ENCODE results near the gene MAPK1.
A peak's percentile ranks its signal among the peaks of the same experiment; 100 is the strongest.
"Not testable (repeated sequence)": the region's sequence is repeated elsewhere in the genome, so short reads cannot be mapped to it uniquely, and the experiment has no call there.

MAPK1 gene

GRCh38 chr22:21881841-21882753 is 14.7 kb upstream of the MAPK1 start:
- no peak for DNase-seq (ENCODE audit: low spot score)

DNA sequence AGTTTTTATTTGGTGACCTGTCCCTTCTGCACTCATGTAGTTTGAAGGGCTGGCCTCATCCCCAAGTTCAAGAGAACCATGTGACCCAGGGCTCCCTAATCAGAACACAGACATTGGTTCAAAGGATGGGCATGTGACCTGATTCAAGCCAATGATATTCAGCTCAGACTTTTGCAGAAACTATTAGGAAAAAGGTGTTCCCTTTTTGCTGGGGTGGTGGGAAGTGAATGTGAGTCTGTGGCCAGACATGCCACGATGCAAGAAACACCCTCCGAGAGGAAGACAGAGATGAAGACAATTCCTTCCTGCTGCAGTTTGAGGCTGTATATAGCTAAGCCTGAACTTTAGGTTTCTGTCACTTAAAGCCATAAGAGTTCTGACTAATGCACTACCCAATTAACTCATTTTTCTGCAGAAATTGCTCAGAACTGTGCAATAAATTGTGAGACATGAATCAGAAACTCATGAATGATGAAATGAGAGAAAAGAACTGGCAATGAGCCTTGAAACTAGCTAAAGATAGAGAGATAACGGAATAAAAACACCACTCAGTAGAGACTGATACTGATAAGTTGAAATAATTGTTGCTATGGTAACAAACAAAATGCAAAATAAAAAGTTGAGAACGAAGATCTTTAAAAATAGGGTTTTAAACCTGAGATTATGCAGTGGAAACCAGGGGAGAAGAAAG is 9.2 kb upstream of the MAPK1 start:
- no peak for DNase-seq (ENCODE audit: low spot score)

DNA sequence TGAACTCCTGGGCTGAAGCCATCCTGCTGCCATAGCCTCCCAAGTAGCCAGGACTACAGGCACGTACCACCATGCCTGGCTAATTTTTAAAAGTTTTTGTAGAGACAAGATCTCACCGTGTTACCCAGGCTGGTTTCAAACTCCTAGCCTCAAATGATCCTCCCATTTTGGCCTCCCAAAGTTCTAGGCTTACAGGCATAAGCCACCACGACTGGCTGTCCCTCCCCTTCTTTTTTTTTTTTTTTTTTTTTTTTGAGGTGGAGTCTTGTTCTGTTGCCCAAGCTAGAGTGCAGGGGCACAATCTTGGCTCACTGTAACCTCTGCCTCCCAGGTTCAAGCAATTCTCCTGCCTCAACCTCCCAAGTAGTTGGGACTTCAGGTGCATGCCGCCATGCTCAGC is 7.5 kb upstream of the MAPK1 start:
- DNase-seq (ENCODE audit: low spot score) = not testable (repeated sequence)

DNA sequence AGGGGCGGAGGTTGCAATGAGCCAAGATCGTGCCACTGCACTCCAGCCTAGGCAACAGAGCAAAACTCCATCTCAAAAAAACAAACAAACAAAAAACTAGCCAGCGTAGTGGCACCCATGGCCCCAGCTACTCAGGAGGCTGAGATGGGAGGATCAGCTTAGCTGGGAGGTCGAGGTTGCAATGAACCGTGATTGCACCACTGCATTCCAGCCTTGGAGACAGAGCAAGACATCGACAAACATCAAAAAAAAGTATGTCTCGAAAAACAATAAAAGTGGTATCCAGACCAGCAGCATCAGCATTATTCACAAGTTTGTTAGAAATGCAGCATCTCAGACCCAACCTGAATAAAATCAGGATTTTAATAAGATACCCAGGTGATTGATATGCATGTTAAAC is 6.2 kb upstream of the MAPK1 start:
- DNase-seq (ENCODE audit: low spot score) = no peak

GRCh38 chr22:21872741-21873140 is 5.3 kb upstream of the MAPK1 start:
- not testable (repeated sequence) for DNase-seq (ENCODE audit: low spot score)

DNA sequence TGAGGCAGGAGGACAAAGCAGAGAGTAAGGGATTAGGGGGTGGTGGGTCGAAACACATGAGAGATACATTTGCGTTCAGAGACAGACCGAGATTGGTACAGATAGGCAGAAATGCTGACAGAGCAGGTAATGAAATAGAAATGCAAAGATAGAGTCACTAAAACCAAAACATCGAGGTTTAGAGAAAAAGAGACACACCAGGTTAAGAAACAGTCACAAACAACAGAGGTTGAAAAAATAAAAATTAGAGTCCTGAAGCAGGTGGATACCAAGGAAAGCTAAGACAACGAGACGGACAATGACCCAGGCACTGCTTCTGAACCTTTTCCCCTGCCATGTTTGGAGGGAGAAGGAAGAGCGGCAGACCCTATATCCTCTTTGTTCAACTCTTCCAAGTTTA is 1.2 kb upstream of the MAPK1 start:
- no peak for DNase-seq (ENCODE audit: low spot score)

GRCh38 chr22:21866833-21867527 is 465 bp downstream of the MAPK1 start:
- DNase-seq (ENCODE audit: low spot score) = no peak

- DNase-seq (ENCODE audit: low spot score) = peak; percentile 57
Measured at GRCh38 chr22:21865041-21865440, 2.4 kb downstream of the MAPK1 start.

GRCh38 chr22:21862386-21863245 is 4.8 kb downstream of the MAPK1 start:
- DNase-seq (ENCODE audit: low spot score) = no peak

DNA sequence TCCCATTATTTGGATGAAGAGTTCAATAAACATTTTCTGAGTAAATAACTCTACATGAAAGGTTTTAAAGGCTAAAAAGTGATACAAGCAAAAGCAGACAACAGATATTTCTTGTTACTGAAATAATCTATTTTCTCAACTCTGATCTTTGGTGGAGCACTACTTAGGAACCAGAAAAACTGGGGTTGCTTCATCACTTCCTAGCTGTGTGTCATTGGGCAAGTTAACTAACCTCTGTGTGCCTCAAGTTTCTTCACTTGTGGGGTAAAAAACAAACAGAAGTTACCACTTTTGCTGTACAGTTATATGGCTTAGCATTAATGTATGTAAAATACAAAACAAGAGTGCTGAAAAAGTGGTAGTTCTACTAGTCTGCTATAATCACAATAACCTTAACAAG is 5.6 kb downstream of the MAPK1 start:
- no peak for DNase-seq (ENCODE audit: low spot score)

DNA sequence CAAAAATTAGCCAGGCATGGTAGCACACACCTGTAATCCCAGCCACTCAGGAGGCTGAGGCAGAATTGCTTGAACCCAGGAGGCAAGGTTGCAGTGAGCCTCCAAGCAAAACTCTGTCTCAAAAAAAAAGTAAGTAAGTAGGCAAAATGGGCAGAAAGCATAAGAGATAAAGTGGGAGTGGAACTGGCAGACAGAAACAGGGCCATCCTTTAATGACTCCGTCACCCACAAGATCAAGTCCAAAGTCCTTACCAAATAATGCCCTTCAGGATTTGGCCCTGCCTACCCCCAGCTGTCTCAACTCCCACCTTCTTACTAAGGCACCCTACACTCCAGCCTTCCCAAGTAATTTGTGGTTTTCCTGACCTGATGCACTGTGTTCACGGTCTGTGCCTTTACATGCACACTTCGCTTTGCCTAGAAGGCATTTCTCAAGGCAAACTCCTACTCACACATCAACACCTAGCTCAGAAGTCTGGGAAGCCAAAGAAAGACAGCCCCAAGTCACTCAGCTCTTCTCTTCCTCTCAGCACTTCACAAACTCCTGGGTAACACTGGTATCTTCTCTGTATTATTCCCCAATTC is 6.1 kb downstream of the MAPK1 start:
- peak; percentile 60 for DNase-seq (ENCODE audit: low spot score)

- no peak for DNase-seq (ENCODE audit: low spot score)
Measured at GRCh38 chr22:21860491-21861039, 6.9 kb downstream of the MAPK1 start.

DNA sequence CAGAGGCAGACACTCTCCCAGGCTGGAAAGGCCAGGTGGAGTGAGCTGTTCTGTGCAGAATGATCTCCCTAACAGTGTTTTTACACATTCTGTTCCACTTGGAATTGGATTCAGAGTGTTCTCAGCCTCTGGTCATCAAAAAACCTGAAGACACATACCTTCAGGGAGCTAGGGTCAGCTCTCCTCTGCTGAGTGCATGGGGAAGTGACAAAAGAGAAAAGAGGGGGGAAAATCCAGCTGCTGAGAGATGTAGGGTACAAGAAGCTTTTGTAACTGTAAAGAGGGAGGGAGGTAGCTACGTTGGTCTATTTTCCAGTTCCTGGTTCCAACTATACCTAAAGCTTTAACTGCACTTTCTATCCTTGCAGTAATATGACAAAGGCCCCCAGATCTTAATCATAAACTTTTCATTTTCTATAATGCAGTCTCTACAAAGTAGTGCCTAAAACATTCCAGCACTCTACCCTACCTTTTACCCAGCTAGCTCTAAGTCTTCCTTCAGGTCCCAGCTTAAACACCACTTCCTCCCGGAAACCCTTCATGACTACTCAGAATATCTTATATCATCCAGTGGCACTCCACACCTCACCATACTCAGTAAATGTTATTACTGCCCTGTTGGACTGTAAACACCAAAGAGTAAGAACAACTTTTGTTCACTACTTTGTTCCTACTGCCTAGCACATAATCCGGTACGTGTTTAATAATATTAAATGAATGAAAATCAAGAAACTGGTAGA is 9.2 kb downstream of the MAPK1 start:
- no peak for DNase-seq (ENCODE audit: low spot score)

DNA sequence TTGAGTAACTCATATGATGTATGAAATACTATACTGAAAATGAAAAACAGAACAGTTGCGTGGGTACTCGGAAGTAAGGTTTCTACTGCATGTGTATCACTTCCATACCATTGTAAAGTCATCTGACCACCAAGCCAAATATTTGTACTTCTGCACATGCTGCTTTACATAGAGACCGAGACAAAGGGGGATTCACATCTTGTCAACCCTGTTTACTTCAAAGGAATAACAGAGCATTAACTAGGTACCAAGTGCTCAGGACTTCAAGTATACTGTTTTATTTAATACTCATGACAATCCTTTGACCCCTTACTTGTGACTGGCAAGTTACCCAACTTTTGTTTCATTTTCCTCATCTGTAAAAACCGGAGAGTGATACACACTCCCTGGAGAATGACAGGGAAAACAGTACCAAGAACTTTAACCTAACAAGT is 9.9 kb downstream of the MAPK1 start:
- no peak for DNase-seq (ENCODE audit: low spot score)

- peak; percentile 12 for DNase-seq (ENCODE audit: low spot score)
Measured at GRCh38 chr22:21856868-21857267, 10.6 kb downstream of the MAPK1 start.

DNA sequence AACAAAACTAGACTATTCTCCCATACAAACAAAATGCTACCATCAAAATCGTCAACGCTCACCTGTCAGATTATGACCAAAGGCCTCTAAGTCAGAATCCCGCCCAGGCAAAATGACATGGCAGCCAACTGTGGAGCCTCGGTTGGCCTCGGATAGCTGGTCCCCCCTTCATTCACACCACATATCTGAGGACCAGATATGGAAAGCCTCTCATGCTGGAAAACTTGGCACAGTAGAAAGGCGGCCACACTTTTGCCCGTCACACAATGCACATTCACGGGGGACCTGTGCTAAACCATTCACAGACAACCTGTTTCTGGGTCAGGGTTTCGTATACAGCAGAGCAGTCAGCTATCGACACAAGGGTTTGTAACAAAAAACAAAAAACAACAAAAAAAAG is 11.2 kb downstream of the MAPK1 start:
- no peak for DNase-seq (ENCODE audit: low spot score)

- no peak for DNase-seq (ENCODE audit: low spot score)
Measured at GRCh38 chr22:21855676-21856075, 11.8 kb downstream of the MAPK1 start.

DNA sequence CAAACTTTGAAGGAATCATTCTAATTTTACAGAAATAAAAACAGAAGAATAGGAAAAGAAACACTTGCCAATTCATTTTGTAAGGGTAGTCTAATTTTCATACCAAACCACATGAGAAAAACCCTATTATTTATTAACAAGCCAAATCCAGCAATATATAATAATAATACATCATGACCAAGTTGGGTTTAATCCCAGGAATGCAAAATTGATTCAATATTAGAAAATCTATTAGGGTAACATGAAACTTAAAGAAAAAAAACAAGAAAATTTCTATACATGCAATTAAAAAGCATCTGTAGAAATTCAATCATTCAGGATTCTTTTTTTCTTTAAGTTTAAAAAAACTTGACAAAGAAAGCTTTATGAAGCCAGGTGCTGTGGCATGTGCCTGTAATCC is 16.8 kb downstream of the MAPK1 start:
- no peak for DNase-seq (ENCODE audit: low spot score)

- no peak for DNase-seq (ENCODE audit: low spot score)
Measured at GRCh38 chr22:21849489-21849888, 18.0 kb downstream of the MAPK1 start.

DNA sequence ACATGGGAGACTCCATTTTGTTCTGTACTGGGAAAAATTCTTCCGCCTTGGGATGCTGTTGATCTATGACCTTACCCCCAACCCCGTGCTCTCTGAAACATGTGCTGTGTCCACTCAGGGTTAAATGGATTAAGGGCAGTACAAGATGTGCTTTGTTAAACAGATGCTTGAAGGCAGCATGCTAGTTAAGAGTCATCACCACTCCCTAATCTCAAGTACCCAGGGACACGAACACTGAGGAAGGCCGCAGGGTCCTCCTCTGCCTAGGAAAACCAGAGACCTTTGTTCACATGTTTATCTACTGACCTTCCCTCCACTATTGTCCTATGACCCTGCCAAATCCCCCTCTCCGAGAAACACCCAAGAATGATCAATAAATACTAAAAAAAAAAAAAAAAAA is 19.4 kb downstream of the MAPK1 start:
- not testable (repeated sequence) for DNase-seq (ENCODE audit: low spot score)

Measured in kidney tubule cell (primary cell).